Ectodermal cell (in vitro differentiated cells): Measurements from ENCODE around the gene ZNF473.
"Not testable (repeated sequence)": the region's sequence is repeated elsewhere in the genome, so short reads cannot be mapped to it uniquely, and the experiment has no call there.

ENCODE experiments used
- H3K27ac ChIP-seq: 2 replicates; pipeline ENCODE4 v1.7.0; 2013; ENCODE audit warnings: mild to moderate bottlenecking, low read depth, low read length; ENCODE audit not compliant: insufficient read depth, poor library complexity, severe bottlenecking
- H3K27me3 ChIP-seq: 2 replicates; pipeline ENCODE4 v1.7.0; 2013; ENCODE audit warnings: mild to moderate bottlenecking, low read length; ENCODE audit not compliant: insufficient read depth, control insufficient read depth, poor library complexity, severe bottlenecking
- H3K36me3 ChIP-seq: one replicate; pipeline ENCODE4 v1.7.0; 2013; ENCODE audit warnings: low read length; ENCODE audit not compliant: control insufficient read depth, insufficient read depth
- H3K4me1 ChIP-seq: one replicate; pipeline ENCODE4 v1.7.0; 2013; ENCODE audit warnings: low read length; ENCODE audit not compliant: control insufficient read depth, insufficient read depth
- H3K4me3 ChIP-seq: 2 replicates; pipeline ENCODE4 v1.7.0; 2013; ENCODE audit warnings: low read depth, low read length, control low read depth; ENCODE audit not compliant: insufficient read depth
- H3K9me3 ChIP-seq: 2 replicates; pipeline ENCODE4 v1.7.0; 2013; ENCODE audit warnings: mild to moderate bottlenecking, low read length, moderate library complexity; ENCODE audit not compliant: control insufficient read depth
- WGBS, 2 experiments: methylation state at CpG; one replicate each; pipeline ENCODE4 v1.1.7; 2013; ENCODE audit warnings: missing lambda C conversion rate in 2 of 2; 5-methylcytosine and 5-hydroxymethylcytosine counted together

The ZNF473 gene

GRCh38 chr19:50065938-50066337, 40.1 kb downstream of the ZNF473 start:
- Histone ChIP-seq H3K27ac (no peak overlapping the region), H3K27me3 (no peaks in the 10 kb centered on the region), H3K9me3 (peaks cover 8% of the 10 kb centered on the region), H3K4me3 (no peak overlapping the region), H3K4me1 (no peaks in the 10 kb centered on the region), H3K36me3 (no peaks in the 10 kb centered on the region)
- 88% methylated on average over 10 of the region's 10 CpGs for WGBS, 2 experiments

GRCh38 chr19:50067575-50067974, 41.8 kb downstream of the ZNF473 start:
- peaks cover 13% of the 10 kb centered on the region for H3K9me3 ChIP-seq
- no peaks in the 10 kb centered on the region for H3K4me1 ChIP-seq
- no peaks in the 10 kb centered on the region for H3K27me3 ChIP-seq
- 77 to 79% methylated on average over 6 of the region's 6 CpGs for WGBS, 2 experiments
- H3K36me3 ChIP-seq: no peaks in the 10 kb centered on the region
- H3K4me3 ChIP-seq: no peak overlapping the region
- no peak overlapping the region for H3K27ac ChIP-seq

GRCh38 chr19:50068382-50068781, 42.6 kb downstream of the ZNF473 start:
- H3K27ac ChIP-seq, H3K4me3 ChIP-seq, H3K36me3 ChIP-seq, H3K27me3 ChIP-seq, H3K4me1 ChIP-seq: not testable (repeated sequence)
- WGBS, 2 experiments: 62 to 68% methylated on average over 4 to 5 of the region's 5 CpGs
- H3K9me3 ChIP-seq: peaks cover 14% of the 10 kb centered on the region

DNA sequence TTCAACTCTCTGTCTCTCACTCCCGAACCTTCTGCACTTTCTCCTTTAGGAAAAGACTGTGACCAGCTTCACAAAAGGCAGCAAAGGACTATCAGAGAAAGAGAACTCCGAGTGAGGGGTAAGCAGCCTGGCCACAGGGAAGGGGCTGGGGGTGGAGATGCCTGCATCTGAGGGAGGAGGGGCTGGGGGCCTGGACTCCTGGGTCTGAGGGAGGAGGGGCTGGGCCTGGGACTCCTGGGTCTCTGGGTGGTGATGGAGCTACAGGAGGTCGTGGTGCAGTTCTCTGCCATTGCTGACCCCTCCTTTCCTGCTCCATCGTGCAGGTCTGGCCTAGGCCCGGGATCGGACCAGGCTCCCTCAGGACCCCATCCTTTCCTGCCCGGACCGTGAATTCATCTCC, 49.3 kb downstream of the ZNF473 start:
- H3K27ac ChIP-seq, H3K4me3 ChIP-seq, H3K27me3 ChIP-seq, H3K4me1 ChIP-seq, H3K9me3 ChIP-seq, H3K36me3 ChIP-seq: not testable (repeated sequence)
- 79 to 91% methylated on average over 2 to 3 of the region's 8 CpGs for WGBS, 2 experiments

GRCh38 chr19:50075644-50076372, 50.0 kb downstream of the ZNF473 start:
- H3K36me3 ChIP-seq, H3K4me3 ChIP-seq, H3K9me3 ChIP-seq, H3K27me3 ChIP-seq, H3K27ac ChIP-seq, H3K4me1 ChIP-seq: not testable (repeated sequence)
- 80 to 83% methylated on average over 9 to 11 of the region's 14 CpGs for WGBS, 2 experiments

DNA sequence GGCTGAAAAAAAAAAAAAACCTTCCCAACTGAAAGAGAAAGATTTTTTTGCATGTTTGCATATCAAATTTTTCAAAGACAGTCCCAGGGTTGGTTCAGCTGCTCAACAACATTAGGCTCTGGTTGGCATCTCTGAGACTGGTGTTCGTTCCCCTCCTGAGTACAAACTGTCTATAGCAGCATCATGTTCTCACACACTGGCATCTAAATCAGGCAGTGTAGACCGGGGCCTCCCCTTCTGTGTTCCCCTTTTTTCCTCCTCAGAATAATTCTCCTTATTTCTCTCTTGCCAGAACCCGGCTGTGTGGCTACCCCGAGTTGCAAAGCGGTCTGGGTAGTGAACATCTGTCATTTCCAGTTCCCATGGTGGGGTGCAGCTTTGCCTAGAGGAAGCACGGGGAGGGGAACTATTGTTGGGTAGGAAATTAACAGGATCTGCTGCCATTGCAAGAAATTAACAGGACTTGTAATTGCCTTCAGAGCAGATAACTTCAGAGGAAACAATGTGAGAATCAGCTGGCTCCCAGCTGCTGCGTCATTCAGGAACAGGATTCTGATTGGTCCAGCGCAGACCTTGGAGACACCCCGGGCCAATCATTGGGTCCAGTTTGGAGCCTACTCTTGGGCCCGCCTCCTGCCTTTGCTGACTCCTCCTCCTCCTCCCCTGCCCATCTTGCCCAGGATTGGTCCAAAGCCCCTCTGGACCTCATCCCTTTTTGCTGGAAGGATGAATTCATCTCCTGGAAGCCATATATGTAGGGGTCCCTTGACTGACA, 51.0 kb downstream of the ZNF473 start:
- not testable (repeated sequence) for H3K4me3 ChIP-seq, H3K36me3 ChIP-seq, H3K27ac ChIP-seq, H3K27me3 ChIP-seq, H3K4me1 ChIP-seq, H3K9me3 ChIP-seq
- 79 to 83% methylated on average over 9 to 10 of the region's 10 CpGs for WGBS, 2 experiments

- not testable (repeated sequence) for H3K4me3 ChIP-seq, H3K4me1 ChIP-seq, H3K27me3 ChIP-seq, H3K9me3 ChIP-seq, H3K27ac ChIP-seq, H3K36me3 ChIP-seq
- 82% methylated on average over 4 of the region's 5 CpGs for WGBS, 2 experiments
Measured at GRCh38 chr19:50079014-50079413, 53.2 kb downstream of the ZNF473 start.

DNA sequence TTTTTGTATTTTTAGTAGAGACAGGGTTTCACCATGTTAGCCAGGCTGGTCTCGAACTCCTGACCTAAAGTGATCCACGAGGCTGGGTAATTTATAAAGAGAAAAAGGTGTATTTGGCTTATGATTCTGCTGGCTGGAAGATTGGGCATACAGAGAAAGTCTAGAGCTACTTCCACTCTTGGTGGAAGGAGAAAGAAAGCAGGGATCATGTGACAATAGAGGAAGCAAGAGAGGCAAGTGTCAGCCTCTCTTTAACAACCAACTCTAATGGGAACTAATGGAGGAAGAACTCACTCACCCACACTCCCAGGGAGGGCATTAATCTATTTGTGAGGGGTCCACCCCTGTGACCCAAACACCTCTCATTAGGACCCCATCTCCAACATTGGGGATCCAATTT, 58.6 kb downstream of the ZNF473 start:
- not testable (repeated sequence) for H3K27me3 ChIP-seq, H3K4me3 ChIP-seq, H3K36me3 ChIP-seq, H3K9me3 ChIP-seq, H3K4me1 ChIP-seq, H3K27ac ChIP-seq
- 67 to 69% methylated on average over 2 of the region's 2 CpGs for WGBS, 2 experiments

DNA sequence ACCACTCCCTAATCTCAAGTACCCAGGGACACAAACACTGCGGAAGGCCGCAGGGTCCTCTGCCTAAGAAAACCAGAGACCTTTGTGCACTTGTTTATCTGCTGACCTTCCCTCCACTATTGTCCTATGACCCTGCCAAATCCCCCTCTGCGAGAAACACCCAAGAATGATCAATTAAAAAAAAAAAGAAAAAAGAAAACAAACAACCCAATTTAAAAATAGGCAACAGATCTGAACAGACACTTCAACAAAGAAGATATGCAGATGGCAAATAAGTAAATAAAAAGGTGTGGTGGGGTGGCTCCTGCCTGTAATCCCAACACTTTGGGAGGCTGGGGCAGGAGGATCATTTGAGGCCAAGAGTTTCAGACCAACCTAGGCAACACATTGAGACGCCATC, 61.3 kb downstream of the ZNF473 start:
- not testable (repeated sequence) for H3K27me3 ChIP-seq, H3K36me3 ChIP-seq, H3K27ac ChIP-seq, H3K4me3 ChIP-seq, H3K4me1 ChIP-seq, H3K9me3 ChIP-seq
- WGBS, 2 experiments: 68 to 72% methylated on average over 1 to 2 of the region's 4 CpGs

- H3K36me3 ChIP-seq, H3K4me3 ChIP-seq, H3K27me3 ChIP-seq, H3K27ac ChIP-seq, H3K4me1 ChIP-seq, H3K9me3 ChIP-seq: not testable (repeated sequence)
- 65 to 70% methylated on average over 10 of the region's 10 CpGs for WGBS, 2 experiments
Measured at GRCh38 chr19:50090706-50091105, 64.9 kb downstream of the ZNF473 start.
